HepG2 (cell line): Measurements from ENCODE around the gene TRMT1. TPM values are rescaled to one million over a fixed set of nuclear protein-coding genes. Genes with fewer than 3 reads are reported as not detected.

Experiments
- CCDC6 ChIP-seq: sonication (generic); formaldehyde crosslinking; IDR thresholded peaks from 2 replicates; pipeline ENCODE4 v1.8.1; 2022; ENCODE audit warnings: mild to moderate bottlenecking, missing genetic modification reagents, moderate library complexity
- DMTF1 ChIP-seq: sonication (generic); formaldehyde crosslinking; IDR thresholded peaks from 2 replicates; pipeline ENCODE4 v1.4.0; 2020; ENCODE audit warnings: mild to moderate bottlenecking, missing genetic modification reagents
- E2F1 ChIP-seq: sonication (generic); formaldehyde crosslinking; IDR thresholded peaks from 2 replicates; pipeline ENCODE4 v1.5.0; 2020; ENCODE audit warnings: missing genetic modification reagents
- FOSL2 ChIP-seq: sonication (generic); formaldehyde crosslinking; IDR thresholded peaks from 2 replicates; pipeline ENCODE4 v1.4.0; 2020; ENCODE audit warnings: missing genetic modification reagents
- GABPA ChIP-seq, 2 experiments: IDR thresholded peaks; 2 replicates each; pipeline ENCODE4 v1.6.1; 2011 to 2016; ENCODE audit warnings: low read depth in 2 of 2, low read length in 1 of 2, missing biosample characterization in 1 of 2, missing genetic modification characterization in 1 of 2
- KLF15 ChIP-seq: sonication (generic); formaldehyde crosslinking; IDR thresholded peaks from 2 replicates; pipeline ENCODE4 v1.8.1; 2023; ENCODE audit warnings: borderline replicate concordance, mild to moderate bottlenecking, inconsistent platforms, missing genetic modification reagents, mixed read lengths
- KLF9 ChIP-seq: IDR thresholded peaks from 2 replicates; pipeline ENCODE4 v1.6.1; 2016; ENCODE audit warnings: low read depth
- KMT2A ChIP-seq: sonication (generic); formaldehyde crosslinking; IDR thresholded peaks from 2 replicates; pipeline ENCODE4 v1.4.0; 2020; ENCODE audit warnings: missing genetic modification reagents
- MAFG ChIP-seq: sonication (generic); formaldehyde crosslinking; IDR thresholded peaks from 2 replicates; pipeline ENCODE4 v1.5.1; 2020; ENCODE audit warnings: mild to moderate bottlenecking, missing genetic modification reagents
- MLXIP ChIP-seq: sonication (generic); formaldehyde crosslinking; IDR thresholded peaks from 2 replicates; pipeline ENCODE4 v1.9.0; 2021; ENCODE audit warnings: missing genetic modification reagents, borderline replicate concordance
- PAF1 ChIP-seq: IDR thresholded peaks from 2 replicates; pipeline ENCODE4 v1.6.1; 2016; ENCODE audit warnings: missing genetic modification reagents, missing compliant biosample characterization
- PITX1 ChIP-seq: sonication (generic); formaldehyde crosslinking; IDR thresholded peaks from 2 replicates; pipeline ENCODE4 v1.5.1; 2020; ENCODE audit warnings: mild to moderate bottlenecking, missing genetic modification reagents
- TBL1XR1 ChIP-seq: fragments of 150-350 bp; IDR thresholded peaks from 2 replicates; pipeline ENCODE4 v1.6.1; 2014; ENCODE audit warnings: borderline replicate concordance, low read length; ENCODE audit not compliant: partially characterized antibody
- TBP ChIP-seq: sonication (generic); formaldehyde crosslinking; IDR thresholded peaks from 2 replicates; pipeline ENCODE4 v1.5.0; 2020; ENCODE audit warnings: missing genetic modification reagents
- TCF7 ChIP-seq: sonication (generic); IDR thresholded peaks from 2 replicates; pipeline ENCODE4 v1.6.1; 2016; ENCODE audit warnings: antibody characterized with exemption, low read depth
- ZBTB1 ChIP-seq: sonication (generic); formaldehyde crosslinking; IDR thresholded peaks from 2 replicates; pipeline ENCODE4 v1.4.0; 2020; ENCODE audit warnings: missing genetic modification reagents, borderline replicate concordance
- ZNF292 ChIP-seq: sonication (generic); formaldehyde crosslinking; IDR thresholded peaks from 2 replicates; pipeline ENCODE4 v1.8.1; 2022; ENCODE audit warnings: mild to moderate bottlenecking, low read depth, missing genetic modification reagents, borderline replicate concordance
- ZNF460 ChIP-seq: sonication (generic); formaldehyde crosslinking; IDR thresholded peaks from 2 replicates; pipeline ENCODE4 v1.5.1; 2020; ENCODE audit warnings: missing genetic modification reagents, mild to moderate bottlenecking, borderline replicate concordance
- ZNF629 ChIP-seq: sonication (generic); formaldehyde crosslinking; conservative IDR thresholded peaks from 2 replicates; pipeline ENCODE4 v1.5.0; 2020; ENCODE audit warnings: missing genetic modification reagents
- polyA plus RNA-seq, 8 experiments: library from polyadenylated mRNA; depleted of rRNA in 3 of 8; stranded (reverse) in 7 of 8; unstranded in 1 of 8; fragments of >200 nt; fragmentation: Illumina TruSeq in 4 of 8; extraction: Trizol in 4 of 8; gene quantifications; 2 replicates each; pipeline versions ENCODE4 v1.2.1 to v1.2.3, GENCODE V29; 2011 to 2016; ENCODE audit warnings: low read depth in 4 of 8, missing spikeins in 1 of 8, mixed read lengths in 1 of 8; ENCODE audit not compliant: insufficient read depth in 1 of 8
- total RNA-seq, 5 experiments: library from RNA; depleted of rRNA; stranded (reverse); fragments of >200 nt; fragmentation: Illumina TruSeq; extraction: Trizol; gene quantifications; 2 replicates each; pipeline ENCODE4 v1.2.3, GENCODE V29; 2016; ENCODE audit warnings: low read depth in 1 of 5
- TF ChIP-seq, protein P1 (sequence below): sonication (generic); formaldehyde crosslinking; IDR thresholded peaks from 2 replicates; pipeline ENCODE4 v1.4.0; 2020; ENCODE audit warnings: mild to moderate bottlenecking, missing genetic modification reagents

Gene TRMT1
- total and polyA plus RNA-seq, 2 of the 13 experiments (the other 11 are each of a cell fraction or from before 2014, with no cell fraction given) = 35.5 to 44.1 TPM

DNA sequence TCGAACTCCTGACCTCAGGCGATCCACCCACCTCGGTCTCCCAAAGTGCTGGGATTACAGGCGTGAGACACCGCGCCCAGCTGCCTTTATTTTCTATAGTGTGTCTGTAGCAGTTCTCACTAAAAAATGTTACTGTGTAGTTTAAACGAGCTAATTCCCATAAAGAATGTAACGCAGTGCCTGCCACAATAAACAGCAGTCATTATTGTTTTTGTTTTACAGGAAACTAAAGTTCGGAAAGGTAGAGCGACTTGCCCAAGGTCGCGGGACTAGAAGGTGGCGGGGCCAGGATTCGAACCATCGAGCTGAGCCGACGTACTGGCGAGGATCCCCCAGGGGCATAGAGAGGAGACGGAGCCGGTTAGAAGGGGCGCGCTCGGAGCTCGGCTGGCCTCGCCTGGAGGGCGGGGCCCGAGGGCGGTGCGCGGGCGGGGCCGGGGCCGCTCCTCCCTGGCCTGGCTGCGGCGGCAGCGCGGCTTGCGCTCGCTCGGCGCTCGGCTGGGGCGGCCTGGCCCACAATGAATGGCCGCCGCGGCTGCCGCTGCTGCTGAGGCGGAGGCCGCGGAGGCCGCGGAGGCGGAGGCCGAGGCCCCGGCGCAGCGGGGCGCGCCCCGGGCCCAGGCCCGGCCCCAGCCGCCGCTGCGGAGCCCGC is 1.4 kb upstream of the TRMT1 start, which contains the start of gene NACC1 (continued):
- TF ChIP-seq TBL1XR1 = peak; percentile 10
- TF ChIP-seq FOSL2 (CRISPR knock-in tag) = no peak
- TF ChIP-seq TBP (CRISPR knock-in tag) = no peak
- no peak for TF ChIP-seq TCF7
- no peak for TF ChIP-seq ZBTB1 (CRISPR knock-in tag)
- no peak for TF ChIP-seq KLF15 (CRISPR knock-in tag)
- no peak for TF ChIP-seq DMTF1 (CRISPR knock-in tag)
- TF ChIP-seq CCDC6 (CRISPR knock-in tag) = peak; percentile 70
- no peak for TF ChIP-seq ZNF292 (CRISPR knock-in tag)
- no peak for TF ChIP-seq ZNF460 (CRISPR knock-in tag)
- no peak for TF ChIP-seq MAFG (CRISPR knock-in tag)
- no peak for TF ChIP-seq E2F1
- no peak for TF ChIP-seq KLF9
- peak; percentile 40; the same call in 1 of the 2 replicates for TF ChIP-seq KMT2A (CRISPR knock-in tag)
- no peak for TF ChIP-seq PAF1 (CRISPR knock-in tag)
- TF ChIP-seq, protein P1, sequence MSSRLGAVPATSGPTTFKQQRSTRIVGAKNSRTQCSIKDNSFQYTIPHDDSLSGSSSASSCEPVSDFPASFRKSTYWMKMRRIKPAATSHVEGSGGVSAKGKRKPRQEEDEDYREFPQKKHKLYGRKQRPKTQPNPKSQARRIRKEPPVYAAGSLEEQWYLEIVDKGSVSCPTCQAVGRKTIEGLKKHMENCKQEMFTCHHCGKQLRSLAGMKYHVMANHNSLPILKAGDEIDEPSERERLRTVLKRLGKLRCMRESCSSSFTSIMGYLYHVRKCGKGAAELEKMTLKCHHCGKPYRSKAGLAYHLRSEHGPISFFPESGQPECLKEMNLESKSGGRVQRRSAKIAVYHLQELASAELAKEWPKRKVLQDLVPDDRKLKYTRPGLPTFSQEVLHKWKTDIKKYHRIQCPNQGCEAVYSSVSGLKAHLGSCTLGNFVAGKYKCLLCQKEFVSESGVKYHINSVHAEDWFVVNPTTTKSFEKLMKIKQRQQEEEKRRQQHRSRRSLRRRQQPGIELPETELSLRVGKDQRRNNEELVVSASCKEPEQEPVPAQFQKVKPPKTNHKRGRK = no peak
- TF ChIP-seq ZNF629 = peak; percentile 90
- TF ChIP-seq PITX1 = no peak; the same call in 1 of the 2 replicates
- TF ChIP-seq MLXIP (CRISPR knock-in tag) = no peak
- peak; percentile 37; the same call in 1 of the 2 replicates for TF ChIP-seq GABPA (IDR thresholded peaks at IDR 0.05; ENCODE audit: low read depth, low read length)
- peak; percentile 30; the same call in 1 of the 2 replicates for TF ChIP-seq GABPA (CRISPR knock-in tag; IDR thresholded peaks at IDR 0.05; ENCODE audit: low read depth)
